Heart left ventricle (tissue), 16 donors: ENCODE results near the gene CC2D2A. TPM values are rescaled to one million over a fixed set of nuclear protein-coding genes. Genes with fewer than 3 reads are reported as not detected.

Experiments used
- ATAC-seq, 4 donors: fragments of 200-7000 bp; cut with Tn5 transposase; one replicate each; pipeline ENCODE4 v1.9.1; 2020 to 2022; ENCODE audit warnings: moderate library complexity in 4 of 4, mild to moderate bottlenecking in 3 of 4, moderate number of reproducible peaks in 1 of 4
- DNase-seq, 5 donors: peaks; one replicate each; pipeline ENCODE4 v3.0.0-alpha.2; 2020
- H3K27ac ChIP-seq, 12 donors: fragments of 200-600 bp; sonication (generic) in 4 of 12; one replicate each; pipeline versions ENCODE4 v1.5.0 to v1.8.0; 2016 to 2022; ENCODE audit warnings: mild to moderate bottlenecking in 2 of 12
- H3K27me3 ChIP-seq, 9 donors: fragments of 200-600 bp; sonication (generic) in 2 of 9; one replicate each; pipeline versions ENCODE4 v1.5.1 to v1.8.0; 2016 to 2022; ENCODE audit warnings: mild to moderate bottlenecking in 3 of 9
- H3K36me3 ChIP-seq, 9 donors: fragments of 200-600 bp; sonication (generic) in 2 of 9; one replicate each; pipeline versions ENCODE4 v1.5.0 to v1.8.0; 2018 to 2022; ENCODE audit warnings: mild to moderate bottlenecking in 2 of 9
- H3K4me1 ChIP-seq, 12 donors: fragments of 200-600 bp; sonication (generic) in 4 of 12; one replicate each; pipeline versions ENCODE4 v1.5.0 to v1.8.0; 2016 to 2022; ENCODE audit warnings: mild to moderate bottlenecking in 3 of 12
- H3K4me3 ChIP-seq, 12 donors: fragments of 200-600 bp; sonication (generic) in 4 of 12; one replicate each; pipeline versions ENCODE4 v1.5.0 to v1.8.0; 2017 to 2022; ENCODE audit warnings: mild to moderate bottlenecking in 9 of 12, moderate library complexity in 4 of 12
- H3K9me3 ChIP-seq, 12 donors: fragments of 200-600 bp; sonication (generic) in 4 of 12; one replicate each; pipeline versions ENCODE4 v1.5.0 to v1.8.0; 2016 to 2022; ENCODE audit warnings: mild to moderate bottlenecking in 1 of 12
- CTCF ChIP-seq, 12 donors: fragments of 200-600 bp; sonication (generic) in 4 of 12; IDR thresholded peaks; one replicate each; pipeline versions ENCODE4 v1.5.0 to v1.8.0; 2018 to 2022; ENCODE audit warnings: antibody characterized with exemption in 12 of 12, mild to moderate bottlenecking in 5 of 12
- POLR2A ChIP-seq, 2 donors: fragments of 450-650 bp; IDR thresholded peaks; one replicate each; pipeline ENCODE4 v1.6.1; 2017; ENCODE audit warnings: antibody characterized with exemption in 2 of 2, mild to moderate bottlenecking in 2 of 2, moderate library complexity in 2 of 2
- WGBS, 4 donors: extraction: QIAGEN DNeasy Blood & Tissue Kit in 2 of 4; methylation state at CpG; one replicate each; pipeline versions ENCODE4 v1.1.5 to v1.1.7; 2013 to 2018; 5-methylcytosine and 5-hydroxymethylcytosine counted together
- intact Hi-C, 10 donors: fragments of 100-400 bp; cut with DNase I; formaldehyde crosslinking; loops; one replicate each; pipeline versions ENCODE4 v1.11.1 to v1.14.2; 2022
- polyA plus RNA-seq, 2 donors: library from polyadenylated mRNA; stranded (reverse); fragments of 200-250 nt; gene quantifications; one replicate each; pipeline ENCODE4 v1.2.3, GENCODE V29; 2013
- total RNA-seq, 9 donors: library from RNA; depleted of rRNA in 2 of 9; stranded (reverse); fragments of >200 nt in 2 of 9; fragmentation: NEBNext Ultra II Directional in 3 of 9; extraction: Animal tissue kit (Norgen Biotek cat#: 25700) in 3 of 9; gene quantifications; one replicate each; pipeline versions ENCODE4 v1.1.0 to v1.2.4, GENCODE V29; 2016 to 2023
- donor health status: ischemic (EF 13 %, LVEDD 7.1; RV severe dilation, severe dysfunction).
- donor health status: healthy with polysubstance abuse.
- donor health status: DM: no; HTN: yes; CAD: no.
- donor health status: DM: no; HTN: no; CAD: no.
- donor health status: ischemic (EF 25% LVEDD 6.9; RV normal size, moderate dysfunction).
- donor health status: ischemic (EF 25% LVEDD 5.7; RV mildly dilated, moderate dysfunction).
- donor health status: healthy.
- donor health status: DM: yes; HTN: yes; CAD: no.
- donor health status: ischemic (EF 35%, LVEDD 5.7; RV mildly dilated, moderate dysfunction).
- donor health status: nonischemic (EF 11% LVEDD 7.7; RV severe dilation, severe dysfunction).
- donor health status: DM: yes; HTN: yes; CAD: no.
- donor health status: PGD.
- donor health status: ischemic (EF 29% LVEDD 5.4; RV normal size, mild dysfunction).
- donor health status: nonischemic (EF 23%, LVEDD 6.1; RV moderate dilation, normal function).

Gene CC2D2A
- total and polyA plus RNA-seq, 11 donors = 3.1 to 14.4 (median 8.4) TPM

- intact Hi-C loops = loop anchor here in 9 of 10 donors (2.0 to 10.0 kb wide), 8 partner anchors 155 to 645 kb away; partner anchors contain the start of gene CPEB2 (in 1 of the 9)
- Histone ChIP-seq H3K36me3 (no peaks in the 10 kb centered on the region), H3K4me3 (no peak overlapping the region), H3K9me3 (no peaks in the 10 kb centered on the region), H3K27ac (peak overlapping the region in 5 of 12 donors; percentile 10 to 98 (median 15)), H3K27me3 (no peaks in the 10 kb centered on the region), H3K4me1 (peaks cover 6 to 81% (median 51%) of the 10 kb centered on the region in 12 donors)
- TF ChIP-seq CTCF (IDR thresholded peaks at IDR 0.05) = peak; percentile 43 to 75 (median 62)
- no peak for TF ChIP-seq POLR2A (IDR thresholded peaks at IDR 0.05)
- ATAC-seq = peak; percentile 43 to 75 (median 68)
- WGBS, 4 donors = 33 to 44% (median 35%) methylated on average over 5 of the region's 5 CpGs
- peak in 2 of 5 donors; percentile 35 to 40 for DNase-seq
Measured at GRCh38 chr4:15649914-15650545, 180.3 kb downstream of the CC2D2A start.

Other genes starting within 250 kb of the CC2D2A start
- 1 to 10 TPM in 5 of 9 donors, under 1 TPM in 4; 0.35 to 4.3 (median 1.7) TPM for gene C1QTNF7, start 41.8 kb upstream of the CC2D2A start, total RNA-seq
- under 1 TPM; 0.21 to 0.84 TPM for gene C1QTNF7, start 41.8 kb upstream of the CC2D2A start, polyA plus RNA-seq
- gene FBXL5, start 185.5 kb downstream of the CC2D2A start, total RNA-seq = 100 to 1,000 TPM in 1 of 9 donors, 10 to 100 TPM in 8; 71.1 to 112 (median 82.1) TPM
- gene FBXL5, start 185.5 kb downstream of the CC2D2A start, polyA plus RNA-seq = 10 to 100 TPM; 32.7 to 48.9 TPM
- gene FAM200B, start 211.9 kb downstream of the CC2D2A start, total RNA-seq = 10 to 100 TPM; 23.2 to 37.7 (median 32.2) TPM
- 10 to 100 TPM; 25.0 to 33.9 TPM for gene FAM200B, start 211.9 kb downstream of the CC2D2A start, polyA plus RNA-seq
- 10 to 100 TPM in 1 of 9 donors, 1 to 10 TPM in 8; 1.3 to 18.4 (median 2.1) TPM for gene BST1, start 233.2 kb downstream of the CC2D2A start, total RNA-seq
- 1 to 10 TPM; 1.9 to 2.5 TPM for gene BST1, start 233.2 kb downstream of the CC2D2A start, polyA plus RNA-seq